Spleen (tissue), 11 donors: ENCODE results near the gene ANO5. TPM values are rescaled to one million over a fixed set of nuclear protein-coding genes. Genes with fewer than 3 reads are reported as not detected.

Experiments
- DNase-seq: peaks from one replicate; pipeline ENCODE4 v3.0.0-alpha.2; 2020
- H3K27ac ChIP-seq, 8 donors: fragments of 200-600 bp; sonication (generic) in 7 of 8; 1 replicate in 4 of 8; 2 replicates in 4 of 8; pipeline versions ENCODE4 v1.5.0 to v1.8.0; 2016 to 2021; ENCODE audit warnings: inconsistent platforms in 4 of 8, mild to moderate bottlenecking in 4 of 8, moderate library complexity in 1 of 8
- H3K27me3 ChIP-seq, 7 donors: fragments of 200-600 bp; sonication (generic) in 6 of 7; replicated peaks in 1 of 7; 1 replicate in 4 of 7; 2 replicates in 3 of 7; pipeline versions ENCODE4 v1.5.0 to v1.8.0; 2016 to 2021; ENCODE audit warnings: inconsistent platforms in 3 of 7, mild to moderate bottlenecking in 1 of 7
- H3K36me3 ChIP-seq, 6 donors: fragments of 200-600 bp; sonication (generic) in 5 of 6; 1 replicate in 4 of 6; 2 replicates in 2 of 6; pipeline versions ENCODE4 v1.5.0 to v1.8.0; 2016 to 2021; ENCODE audit warnings: inconsistent platforms in 2 of 6
- H3K4me1 ChIP-seq, 6 donors: fragments of 200-600 bp; sonication (generic) in 5 of 6; 1 replicate in 3 of 6; 2 replicates in 3 of 6; pipeline versions ENCODE4 v1.5.0 to v1.8.0; 2016 to 2021; ENCODE audit warnings: inconsistent platforms in 3 of 6
- H3K4me3 ChIP-seq, 8 donors: fragments of 200-600 bp; sonication (generic) in 7 of 8; 1 replicate in 4 of 8; 2 replicates in 4 of 8; pipeline versions ENCODE4 v1.5.0 to v1.8.0; 2016 to 2021; ENCODE audit warnings: inconsistent platforms in 4 of 8, mild to moderate bottlenecking in 4 of 8, moderate library complexity in 2 of 8
- H3K9me3 ChIP-seq, 8 donors: fragments of 200-600 bp; sonication (generic) in 7 of 8; 1 replicate in 4 of 8; 2 replicates in 4 of 8; pipeline versions ENCODE4 v1.5.0 to v1.8.0; 2016 to 2021; ENCODE audit warnings: inconsistent platforms in 4 of 8
- CTCF ChIP-seq, 11 experiments: fragments of 200-600 bp in 7 of 11; fragments of 450-650 bp in 4 of 11; sonication (generic) in 4 of 11; IDR thresholded peaks in 8 of 11; conservative IDR thresholded peaks in 3 of 11; 1 replicate in 7 of 11; 2 replicates in 4 of 11; pipeline versions ENCODE4 v1.4.0 to v1.8.0; 2016 to 2021; ENCODE audit warnings: antibody characterized with exemption in 11 of 11, inconsistent platforms in 4 of 11, mild to moderate bottlenecking in 1 of 11
- POLR2A ChIP-seq, 3 donors: fragments of 450-650 bp; IDR thresholded peaks; one replicate each; pipeline ENCODE4 v1.5.1; 2017; ENCODE audit warnings: antibody characterized with exemption in 3 of 3, mild to moderate bottlenecking in 1 of 3
- POLR2AphosphoS5 ChIP-seq, 3 donors: sonication (generic); formaldehyde crosslinking; IDR thresholded peaks; one replicate each; pipeline ENCODE4 v1.5.1; 2017; ENCODE audit warnings: antibody characterized with exemption in 3 of 3
- WGBS, 5 donors: extraction: QIAGEN DNeasy Blood & Tissue Kit in 3 of 5; methylation state at CpG; one replicate each; pipeline versions ENCODE4 v1.1.5 to v1.1.7; 2013 to 2018; 5-methylcytosine and 5-hydroxymethylcytosine counted together
- intact Hi-C: fragments of 100-400 bp; cut with DNase I; formaldehyde crosslinking; loops from one replicate; pipeline ENCODE4 v1.15.0; 2023; ENCODE audit warnings: low total_unique reads
- polyA plus RNA-seq, 3 donors: library from polyadenylated mRNA; stranded (reverse); fragments of 200-250 nt; gene quantifications; one replicate each; pipeline ENCODE4 v1.2.1, GENCODE V29; 2013
- total RNA-seq, 7 donors: library from RNA; depleted of rRNA in 3 of 7; stranded (reverse); fragments of >200 nt in 3 of 7; fragmentation: NEBNext Ultra II Directional in 4 of 7; extraction: Animal tissue kit (Norgen Biotek cat#: 25700) in 4 of 7; gene quantifications; one replicate each; pipeline versions ENCODE4 v1.1.0 to v1.2.1, GENCODE V29; 2016 to 2021
- donor health status: healthy with polysubstance abuse.
- donor health status: DM: no; HTN: no; CAD: no; lungs with moderate emphysema.
- donor health status: DM: no; HTN: no; CAD: no.
- donor health status: Bipolar disorder and iron deficiency.
- donor health status: healthy.
- donor health status: DM: no; HTN: no; CAD: no.
- donor health status: DM: yes; HTN: yes; CAD: no.

ANO5 gene
- total and polyA plus RNA-seq, 10 donors = 0.33 to 6.5 (median 2.8) TPM

GRCh38 chr11:22199243-22199642, 6.4 kb downstream of the ANO5 start:
- H3K9me3 ChIP-seq = no peaks in the 10 kb centered on the region
- peaks cover 0 to 6% (median 2%) of the 10 kb centered on the region in 6 donors for H3K4me1 ChIP-seq
- H3K36me3 ChIP-seq = no peaks in the 10 kb centered on the region
- DNase-seq = no peak
- peaks cover 0 to 8% (median 0%) of the 10 kb centered on the region in 7 donors for H3K27me3 ChIP-seq
- no peak overlapping the region for H3K4me3 ChIP-seq
- intact Hi-C loops = no loop called here
- TF ChIP-seq CTCF (IDR thresholded peaks at IDR 0.05 in 8 of 11, conservative IDR thresholded peaks at IDR 0.05 in 3 of 11) = no peak
- no peak for TF ChIP-seq POLR2AphosphoS5 (IDR thresholded peaks at IDR 0.05)
- TF ChIP-seq POLR2A (IDR thresholded peaks at IDR 0.05) = no peak
- H3K27ac ChIP-seq = no peak overlapping the region

GRCh38 chr11:22203281-22203680, 10.4 kb downstream of the ANO5 start:
- H3K36me3 ChIP-seq = no peaks in the 10 kb centered on the region
- intact Hi-C loops = no loop called here
- no peaks in the 10 kb centered on the region for H3K4me1 ChIP-seq
- WGBS, 5 donors = 87 to 95% (median 89%) methylated on average over 4 of the region's 4 CpGs
- H3K27ac ChIP-seq = no peak overlapping the region
- no peak overlapping the region for H3K4me3 ChIP-seq
- no peaks in the 10 kb centered on the region for H3K27me3 ChIP-seq
- no peak for TF ChIP-seq POLR2A (IDR thresholded peaks at IDR 0.05)
- DNase-seq = no peak
- no peaks in the 10 kb centered on the region for H3K9me3 ChIP-seq

GRCh38 chr11:22207162-22207561, 14.3 kb downstream of the ANO5 start:
- Histone ChIP-seq H3K9me3 (no peaks in the 10 kb centered on the region), H3K4me3 (no peak overlapping the region), H3K4me1 (no peaks in the 10 kb centered on the region), H3K27me3 (no peaks in the 10 kb centered on the region), H3K36me3 (no peaks in the 10 kb centered on the region), H3K27ac (no peak overlapping the region)
- TF ChIP-seq CTCF (IDR thresholded peaks at IDR 0.05 in 8 of 11, conservative IDR thresholded peaks at IDR 0.05 in 3 of 11) (no peak), POLR2A (IDR thresholded peaks at IDR 0.05) (no peak), POLR2AphosphoS5 (IDR thresholded peaks at IDR 0.05) (no peak)
- DNase-seq = no peak
- intact Hi-C loops = no loop called here

- no peaks in the 10 kb centered on the region for H3K9me3 ChIP-seq
- H3K27me3 ChIP-seq = no peaks in the 10 kb centered on the region
- TF ChIP-seq POLR2AphosphoS5 (IDR thresholded peaks at IDR 0.05) (no peak), CTCF (IDR thresholded peaks at IDR 0.05 in 8 of 11, conservative IDR thresholded peaks at IDR 0.05 in 3 of 11) (no peak), POLR2A (IDR thresholded peaks at IDR 0.05) (no peak)
- intact Hi-C loops = no loop called here
- no peak overlapping the region for H3K27ac ChIP-seq
- H3K36me3 ChIP-seq = no peaks in the 10 kb centered on the region
- no peak for DNase-seq
- no peak overlapping the region for H3K4me3 ChIP-seq
- no peaks in the 10 kb centered on the region for H3K4me1 ChIP-seq
- 69 to 82% (median 77%) methylated on average over 3 of the region's 3 CpGs for WGBS, 5 donors
Observed at GRCh38 chr11:22208151-22208858, 15.4 kb downstream of the ANO5 start.

- no peaks in the 10 kb centered on the region for H3K36me3 ChIP-seq
- no peak for TF ChIP-seq CTCF (IDR thresholded peaks at IDR 0.05 in 8 of 11, conservative IDR thresholded peaks at IDR 0.05 in 3 of 11)
- no peak for TF ChIP-seq POLR2A (IDR thresholded peaks at IDR 0.05)
- TF ChIP-seq POLR2AphosphoS5 (IDR thresholded peaks at IDR 0.05) = no peak
- intact Hi-C loops = no loop called here
- H3K4me1 ChIP-seq = no peaks in the 10 kb centered on the region
- no peak for DNase-seq
- H3K27me3 ChIP-seq = no peaks in the 10 kb centered on the region
- H3K27ac ChIP-seq = no peak overlapping the region
- no peak overlapping the region for H3K4me3 ChIP-seq
- no peaks in the 10 kb centered on the region for H3K9me3 ChIP-seq
Observed at GRCh38 chr11:22216940-22217339, 24.1 kb downstream of the ANO5 start.
